HG02884 (cell line): Measurements from ENCODE around the gene PLAGL1.
"Not testable (repeated sequence)": the region's sequence is repeated elsewhere in the genome, so short reads cannot be mapped to it uniquely, and the experiment has no call there.

Source experiments
- ATAC-seq: cut with Tn5 transposase; IDR thresholded peaks from one replicate; pipeline ENCODE4 v1.9.1; 2021; ENCODE audit warnings: mild to moderate bottlenecking, moderate library complexity; ENCODE audit not compliant: unreplicated experiment

Gene PLAGL1

DNA sequence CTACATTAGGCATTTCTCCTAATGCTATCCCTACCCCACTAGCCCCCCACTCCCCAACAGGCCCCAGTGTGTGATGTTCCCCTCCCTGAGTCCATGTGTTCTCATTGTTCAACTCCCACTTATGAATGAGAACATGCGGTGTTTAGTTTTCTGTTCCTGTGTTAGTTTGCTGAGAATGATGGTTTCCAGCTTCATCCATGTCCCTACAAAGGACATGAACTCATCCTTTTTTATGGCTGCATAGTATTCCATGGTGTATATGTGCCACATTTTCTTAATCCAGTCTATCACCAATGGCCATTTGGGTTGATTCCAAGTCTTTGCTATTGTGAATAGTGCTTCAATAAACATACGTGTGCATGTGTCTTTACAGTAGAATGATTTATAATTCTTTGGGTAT lies 1.6 kb upstream of the PLAGL1 start:
- ATAC-seq: not testable (repeated sequence)

DNA sequence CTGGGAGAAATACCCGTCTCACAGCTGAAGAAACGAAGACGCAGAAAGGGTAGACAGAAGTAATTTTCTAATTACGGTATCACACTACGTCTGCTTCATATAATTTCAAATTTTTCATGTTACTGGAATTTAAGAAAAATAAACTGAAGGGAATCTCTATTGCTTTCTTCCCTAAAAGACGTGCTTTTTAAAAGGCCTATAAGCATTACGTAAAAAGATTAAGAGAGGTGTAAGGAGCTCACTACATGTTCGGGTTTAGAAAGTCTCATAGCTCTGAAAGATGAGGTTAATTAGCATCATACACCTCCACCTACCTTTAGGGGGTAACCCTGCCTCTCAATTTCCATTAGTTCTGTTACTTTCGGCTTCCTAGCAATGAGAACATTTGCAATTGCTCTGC lies 787 bp upstream of the PLAGL1 start:
- no peak for ATAC-seq

DNA sequence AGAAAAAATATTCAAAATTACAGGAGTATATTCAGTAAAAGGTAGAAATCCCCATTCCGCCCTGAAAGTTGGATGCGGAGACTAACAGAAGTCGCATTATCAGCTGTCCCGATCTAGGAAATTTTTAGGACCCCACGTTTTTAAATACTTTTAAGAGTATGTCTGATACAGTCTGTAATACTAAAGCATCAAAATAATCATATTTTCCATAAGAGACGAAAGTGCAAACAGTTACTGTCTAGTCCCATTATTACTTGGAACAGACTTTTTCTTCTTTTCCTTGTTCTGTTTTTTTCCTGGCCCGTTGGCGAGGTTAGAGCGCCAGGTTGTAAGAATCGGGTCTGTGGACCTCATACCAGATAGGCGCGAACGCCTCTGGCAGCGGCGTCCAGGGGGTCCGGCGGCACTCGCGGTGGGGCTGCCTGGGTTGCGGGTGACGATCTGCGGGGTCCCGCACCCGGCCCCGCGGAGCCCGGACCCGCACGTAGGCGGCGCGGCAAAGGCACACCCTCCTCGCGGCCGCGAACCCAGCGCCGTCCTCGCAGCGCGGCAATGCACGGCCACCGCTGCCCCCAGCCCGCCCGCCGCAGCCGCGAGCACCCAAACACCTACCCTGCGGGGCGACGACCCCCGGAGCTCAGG lies 460 bp downstream of the PLAGL1 start:
- peak; percentile 35 for ATAC-seq

DNA sequence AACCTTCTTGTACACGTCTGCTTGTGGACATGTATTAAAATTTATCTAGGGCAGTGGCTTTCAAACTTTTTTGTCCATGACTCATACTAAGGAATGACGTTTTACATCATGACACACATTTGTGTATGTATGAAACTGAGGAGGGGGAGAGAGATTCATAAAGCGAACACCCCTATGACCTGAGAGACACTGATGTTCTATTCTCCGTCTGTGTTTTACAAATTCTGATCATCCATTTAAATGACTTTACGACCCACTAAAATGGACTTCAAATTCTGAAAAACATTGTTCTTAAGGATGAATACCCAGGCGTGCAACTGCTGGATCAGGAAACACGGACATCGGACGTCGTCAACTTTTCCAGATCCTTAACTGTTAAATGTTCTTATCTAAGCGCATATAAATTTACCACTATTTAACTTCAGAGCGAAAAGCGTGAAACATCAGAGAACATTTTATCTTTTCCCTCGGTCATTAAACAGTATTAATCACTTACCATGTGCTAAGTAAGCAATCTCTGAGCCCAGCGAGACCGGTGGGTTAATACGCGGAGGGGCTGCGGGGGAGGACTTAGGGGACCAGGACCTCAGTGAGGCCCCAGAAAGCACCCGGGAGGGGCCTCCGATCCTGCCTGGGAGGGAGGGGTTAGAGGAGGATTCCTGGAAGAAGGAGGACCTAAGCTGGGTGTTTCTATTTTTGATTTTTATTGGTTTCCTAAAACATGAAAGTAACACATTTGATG lies 1.2 kb downstream of the PLAGL1 start:
- no peak for ATAC-seq

DNA sequence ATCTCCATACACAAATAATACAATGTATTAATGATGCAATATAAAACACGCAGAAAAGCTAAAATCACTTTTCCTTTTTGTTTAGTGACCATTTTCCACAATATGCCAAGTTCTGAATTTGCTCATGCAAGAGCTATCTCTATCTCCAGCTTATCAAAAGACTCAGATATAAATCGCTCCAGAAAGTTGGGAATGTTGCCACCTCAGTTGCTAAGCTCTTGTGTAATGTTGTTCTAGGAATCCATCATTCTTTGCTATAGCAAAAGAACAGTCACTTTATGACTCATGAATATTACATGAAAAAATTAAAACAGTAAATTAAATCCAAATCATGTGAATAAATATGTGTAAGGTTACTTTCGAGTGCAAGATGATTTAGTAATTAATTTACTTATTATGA lies 8.7 kb downstream of the PLAGL1 start:
- no peak for ATAC-seq

DNA sequence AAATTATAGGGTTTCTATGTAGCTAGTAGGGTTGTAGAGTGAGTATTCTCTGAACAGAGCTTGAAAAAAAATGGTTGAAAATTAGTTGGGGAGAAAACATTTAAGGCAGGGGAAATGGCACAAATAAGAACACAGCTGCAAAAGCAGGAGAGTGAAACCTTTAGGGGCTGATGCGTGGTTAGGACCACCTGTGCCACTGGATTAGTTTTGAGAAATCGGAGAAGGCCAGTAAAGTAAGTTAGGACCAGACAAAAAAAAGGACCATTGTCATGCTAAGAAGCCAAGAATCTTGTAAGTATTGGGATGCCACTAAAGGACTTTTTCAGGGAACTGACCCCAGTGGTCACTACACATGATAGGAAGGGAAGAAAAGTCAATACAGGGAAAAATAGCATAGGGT lies 9.4 kb downstream of the PLAGL1 start:
- ATAC-seq: no peak

DNA sequence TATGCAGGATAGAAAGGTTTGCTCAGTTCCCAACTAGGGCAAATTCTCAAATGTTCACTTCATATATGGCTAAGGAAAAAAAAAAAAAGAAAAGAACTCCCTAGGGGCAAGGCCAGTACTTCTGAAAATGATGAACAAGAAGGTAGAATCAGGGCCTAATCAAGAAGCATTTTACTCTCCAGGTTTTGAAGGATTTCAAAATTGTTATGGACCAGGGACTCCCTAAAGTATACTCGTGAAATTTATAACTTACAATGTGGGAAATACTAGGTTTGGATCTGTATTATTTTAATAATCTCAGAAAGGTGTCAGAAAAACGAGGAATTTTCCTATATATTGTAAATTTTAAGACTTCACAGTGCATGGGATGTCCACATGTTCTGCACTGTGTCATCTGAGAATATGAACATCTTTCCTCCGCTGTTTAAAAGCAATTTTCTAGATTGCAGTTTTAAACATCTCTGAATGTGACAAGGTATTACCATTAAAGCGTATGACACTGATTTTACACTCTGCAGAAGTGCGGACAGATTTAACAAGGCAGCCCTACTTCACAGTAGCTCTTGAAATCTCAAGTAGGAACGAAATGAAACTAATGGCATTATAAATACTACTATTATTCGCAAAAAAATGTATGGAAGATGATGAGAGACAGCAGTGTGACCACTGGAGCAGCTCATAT lies 14.0 kb downstream of the PLAGL1 start:
- ATAC-seq: no peak

DNA sequence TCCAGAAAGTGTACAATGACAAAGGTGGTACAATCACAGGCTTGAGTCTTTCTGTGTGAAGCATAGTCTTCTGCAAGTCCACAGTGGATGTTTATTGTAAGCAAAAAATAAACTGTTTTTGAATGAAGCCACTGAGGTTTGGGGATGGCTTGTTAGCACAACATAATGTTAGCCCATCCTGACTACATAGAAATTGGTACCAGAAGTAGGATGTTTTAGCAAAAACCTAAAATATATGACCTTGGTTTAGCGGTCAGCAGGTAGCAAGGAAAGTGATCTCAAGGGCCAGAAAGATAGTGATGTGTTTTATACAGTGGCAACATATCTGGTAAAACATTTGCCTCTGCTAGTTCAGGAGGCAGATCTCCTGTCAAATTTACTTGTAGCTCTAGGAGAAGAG lies 15.8 kb downstream of the PLAGL1 start:
- ATAC-seq: no peak

DNA sequence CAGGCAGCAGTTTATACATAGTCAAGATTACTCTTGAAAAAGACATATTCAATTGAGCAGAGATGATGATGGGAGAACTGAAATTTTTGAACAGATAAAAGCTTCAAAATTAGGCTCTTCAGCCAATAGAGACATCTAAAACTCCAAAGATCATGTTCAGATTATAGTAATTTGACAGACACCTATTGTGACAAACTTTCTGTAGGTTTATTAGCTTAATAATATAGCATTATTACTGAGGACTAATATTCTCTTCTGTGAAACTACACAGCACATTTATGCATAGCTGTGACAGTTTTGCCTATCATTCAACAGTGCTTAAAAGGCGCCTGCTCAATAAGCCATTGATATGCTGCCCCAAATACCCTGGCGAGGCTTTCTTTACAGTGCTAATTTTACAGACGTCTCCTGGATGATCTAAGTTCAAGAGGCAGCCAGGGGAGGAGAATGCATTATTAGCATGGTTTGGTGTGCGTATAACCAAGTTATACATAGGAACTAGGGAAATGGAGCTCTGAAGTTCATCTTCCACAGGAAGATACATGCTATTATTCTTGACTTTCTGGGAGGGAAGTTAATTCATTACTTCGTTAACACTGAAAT lies 21.5 kb downstream of the PLAGL1 start:
- ATAC-seq: no peak

DNA sequence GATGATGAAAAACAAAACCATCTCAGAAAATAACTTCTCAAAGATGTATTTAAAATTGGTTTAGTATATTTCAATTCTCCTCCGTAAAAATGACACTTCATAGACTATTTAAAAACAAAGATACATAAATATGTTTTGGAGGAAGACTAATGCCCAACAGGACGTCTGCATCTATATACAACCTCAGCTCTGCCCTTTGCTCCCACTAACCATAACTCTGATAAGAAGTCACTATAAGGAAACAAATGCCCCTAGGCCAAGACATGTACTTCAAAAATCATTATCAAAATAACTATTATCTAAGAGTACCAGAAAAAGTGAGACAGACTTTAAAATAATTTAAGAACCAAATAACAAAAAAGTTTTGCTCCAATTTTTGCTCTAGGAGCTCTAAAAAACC lies 23.4 kb downstream of the PLAGL1 start:
- ATAC-seq: no peak

DNA sequence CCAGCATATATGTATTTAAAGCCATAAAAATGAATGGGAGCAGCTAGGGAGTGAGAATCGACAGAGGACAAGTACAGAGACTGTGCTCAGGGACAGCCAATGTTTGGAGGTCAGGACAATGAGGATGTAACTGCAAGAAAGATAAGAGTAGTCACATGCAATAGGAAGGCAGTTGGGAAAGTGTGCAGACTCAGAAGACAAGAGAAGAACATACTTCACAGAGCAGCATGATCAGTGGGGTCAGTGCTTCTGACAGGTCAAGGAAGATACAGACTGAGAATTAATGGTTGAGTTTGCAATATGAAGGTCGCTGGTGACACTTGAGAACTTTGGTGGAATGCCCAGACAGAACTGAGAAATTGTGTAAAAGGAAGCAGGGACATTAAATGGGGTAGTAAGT lies 25.1 kb downstream of the PLAGL1 start:
- no peak for ATAC-seq

DNA sequence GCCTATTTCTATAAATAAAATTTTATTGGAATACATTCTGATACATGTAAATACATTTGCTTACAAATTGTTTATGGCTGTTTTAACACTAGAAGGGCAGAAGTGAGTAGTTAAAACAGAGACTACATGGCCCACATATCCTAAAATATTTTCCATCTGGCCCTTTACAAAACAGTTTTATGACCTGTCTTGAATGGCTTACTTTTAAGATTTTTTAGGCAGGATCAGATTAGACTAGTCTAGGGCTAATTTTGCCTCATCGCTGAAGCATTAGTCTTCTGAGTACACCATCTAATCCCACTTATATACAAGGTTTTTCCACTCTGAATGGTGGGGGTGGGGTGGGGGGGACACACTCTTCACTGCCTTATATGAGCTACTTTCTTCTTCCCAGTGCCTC lies 27.1 kb downstream of the PLAGL1 start:
- ATAC-seq: no peak

DNA sequence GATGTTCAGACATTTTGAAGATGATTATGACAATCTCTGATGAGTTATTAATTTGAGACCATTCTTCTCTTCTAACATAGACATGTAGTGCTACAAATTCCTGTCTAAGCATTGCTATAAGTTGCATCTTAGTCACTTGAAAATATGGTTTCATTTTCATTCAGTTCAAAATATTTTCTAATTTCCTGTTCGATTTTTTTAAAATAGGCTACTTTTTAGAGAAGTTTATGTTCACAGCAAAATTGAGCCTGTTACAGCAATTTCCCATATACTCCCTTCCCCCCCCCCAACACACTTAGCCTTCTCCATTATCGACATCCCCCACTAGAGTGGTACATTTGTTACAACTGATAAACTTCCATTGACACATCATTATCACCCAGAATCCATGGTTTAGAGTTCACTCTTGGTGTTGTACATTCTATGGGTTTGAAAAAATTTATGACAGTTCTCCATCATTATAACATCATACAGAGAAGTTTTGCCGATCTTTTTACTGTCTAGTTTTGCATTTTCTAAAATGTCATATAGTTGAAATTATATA lies 31.2 kb downstream of the PLAGL1 start:
- no peak for ATAC-seq

DNA sequence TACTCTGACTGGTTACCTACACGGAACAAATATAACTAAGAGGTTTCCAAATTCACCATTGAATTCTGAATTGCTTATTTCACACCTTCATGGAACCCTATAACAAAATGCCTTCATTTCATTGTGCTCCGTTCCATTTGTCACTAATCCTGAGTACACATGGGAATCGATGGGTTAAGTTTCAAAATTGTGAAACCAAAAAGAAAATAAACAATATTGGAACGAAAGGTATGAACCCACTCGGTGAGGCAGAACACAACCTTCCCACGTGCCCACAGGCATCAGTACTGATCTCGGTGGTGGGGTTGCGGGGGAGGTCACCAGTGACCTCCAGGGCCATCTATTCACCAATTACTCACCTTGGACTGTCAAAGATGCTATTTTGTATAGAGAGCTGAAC lies 34.0 kb downstream of the PLAGL1 start:
- ATAC-seq: no peak

DNA sequence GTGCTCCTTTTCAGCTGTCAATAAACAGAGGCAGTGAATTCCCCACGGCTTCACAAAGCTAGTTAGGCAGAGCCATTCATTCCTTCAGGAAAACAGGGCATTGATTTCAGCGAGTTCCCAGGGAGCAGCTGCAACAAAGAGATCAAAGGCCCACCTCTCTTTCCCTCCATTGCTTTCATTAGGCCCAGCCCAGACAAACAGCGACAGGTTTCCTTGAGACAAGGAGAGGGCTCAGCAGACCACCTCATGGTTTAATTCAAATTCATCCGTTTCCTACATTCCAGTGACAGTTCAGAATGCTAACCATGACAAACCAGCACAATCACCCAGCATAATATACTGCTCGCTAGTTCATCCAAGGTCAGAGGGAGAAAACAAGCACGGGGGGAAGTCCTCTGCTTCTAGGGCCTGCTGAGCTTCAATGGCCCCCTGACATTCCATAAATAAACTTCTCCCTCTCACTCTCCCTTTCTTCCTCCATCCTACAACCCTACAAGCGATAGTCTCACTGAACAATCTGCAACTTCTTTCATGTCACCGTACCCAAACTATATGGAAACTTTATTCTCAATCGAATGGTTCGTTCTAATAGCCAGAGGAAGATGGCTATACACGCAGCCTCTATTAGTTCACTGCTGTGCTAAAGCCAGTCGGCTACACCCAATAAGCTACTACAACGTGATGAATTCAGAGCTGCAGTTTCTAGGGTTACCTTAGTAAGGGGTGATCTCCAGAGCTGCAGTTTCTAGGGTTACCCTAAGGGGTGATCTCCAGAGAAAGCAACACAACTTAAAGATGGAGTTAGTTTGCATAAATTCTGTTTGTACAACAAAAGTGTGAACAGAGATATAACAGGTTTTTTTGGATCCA lies 34.7 kb downstream of the PLAGL1 start:
- ATAC-seq: no peak

DNA sequence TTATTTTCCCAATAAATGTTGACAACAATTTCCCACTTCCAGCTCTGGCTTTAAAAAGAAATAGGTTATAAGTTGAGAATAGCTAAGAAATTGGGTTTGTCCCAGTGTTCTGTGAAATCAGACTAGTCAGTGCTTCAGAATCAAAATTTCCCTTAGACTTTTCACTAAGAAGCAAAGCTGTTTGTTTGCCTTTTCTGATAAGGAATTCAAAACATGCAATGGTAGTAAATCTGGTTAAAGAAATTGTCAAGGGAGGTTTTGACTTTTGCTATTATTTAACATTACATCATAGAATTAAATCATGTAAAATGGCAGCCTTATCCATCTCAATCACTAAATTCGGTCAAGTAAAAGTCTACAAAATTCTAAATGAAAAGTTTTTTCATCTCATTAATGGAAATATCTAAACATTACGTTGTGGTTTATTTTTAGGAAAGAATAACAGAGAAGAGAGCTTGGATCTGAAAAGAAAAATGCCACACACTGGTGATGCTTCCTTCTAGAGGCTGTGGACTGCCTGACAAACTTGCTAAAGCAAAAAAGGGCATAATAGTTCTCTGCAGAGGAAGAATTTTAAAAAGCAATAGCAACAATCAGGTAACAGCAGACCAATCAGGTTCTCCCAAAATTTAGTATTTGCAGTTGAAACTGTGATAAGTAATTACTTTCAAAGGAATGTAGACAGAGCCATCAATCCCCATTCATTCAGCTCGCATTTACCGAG lies 36.4 kb downstream of the PLAGL1 start:
- no peak for ATAC-seq

DNA sequence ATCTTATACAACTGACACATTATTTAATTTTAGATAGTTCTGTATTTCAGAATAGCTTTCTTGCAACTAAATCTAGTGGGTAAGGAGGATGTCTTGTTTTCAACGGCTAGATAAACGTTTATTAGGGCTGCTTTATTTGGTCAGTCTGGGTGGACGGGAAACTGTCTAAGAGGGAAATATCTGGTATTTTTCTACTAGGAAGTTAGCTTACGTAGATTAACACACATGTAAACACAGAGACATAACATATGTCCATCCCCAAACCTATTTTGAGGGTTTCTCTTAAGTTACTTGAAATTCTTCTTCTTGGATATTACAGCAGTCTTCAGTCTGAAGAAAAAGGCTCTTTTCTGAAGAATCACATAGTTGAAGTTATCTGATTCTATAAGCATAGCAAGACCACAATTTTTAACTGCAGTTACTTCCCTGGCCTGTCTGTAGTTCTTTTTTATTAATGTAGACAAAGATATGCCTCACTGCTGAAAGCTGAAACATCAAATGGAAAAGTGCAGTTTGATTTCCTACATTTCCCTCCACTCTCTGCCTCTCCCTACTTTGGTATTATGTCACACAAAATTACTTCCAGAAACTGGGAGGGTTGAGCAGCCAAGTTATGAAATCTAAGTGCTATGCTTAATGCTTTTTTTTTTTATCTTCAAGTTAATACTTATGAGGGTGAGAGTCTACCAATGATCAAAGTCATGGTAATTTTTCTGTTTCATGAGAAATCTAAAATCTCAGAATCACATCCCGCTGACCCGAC lies 37.4 kb downstream of the PLAGL1 start:
- ATAC-seq: no peak

DNA sequence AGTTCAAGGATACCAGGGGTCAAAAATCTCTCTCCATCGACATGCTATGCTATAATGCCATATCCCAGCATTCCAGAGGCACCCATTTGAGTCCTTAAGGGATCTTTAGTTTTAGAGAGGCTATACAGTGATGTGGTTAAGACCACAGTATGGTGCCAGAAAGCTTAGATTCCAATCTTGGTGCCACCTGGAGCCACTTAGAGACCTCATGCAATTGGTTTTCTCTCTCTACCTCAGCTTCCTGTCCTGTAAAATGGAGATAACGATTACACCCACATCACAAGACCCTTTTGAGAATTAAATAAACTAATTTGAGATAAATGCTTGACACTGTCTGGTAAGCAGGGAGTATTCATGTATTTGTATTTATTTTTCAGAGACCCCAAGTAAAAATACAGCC lies 39.0 kb downstream of the PLAGL1 start:
- no peak for ATAC-seq

DNA sequence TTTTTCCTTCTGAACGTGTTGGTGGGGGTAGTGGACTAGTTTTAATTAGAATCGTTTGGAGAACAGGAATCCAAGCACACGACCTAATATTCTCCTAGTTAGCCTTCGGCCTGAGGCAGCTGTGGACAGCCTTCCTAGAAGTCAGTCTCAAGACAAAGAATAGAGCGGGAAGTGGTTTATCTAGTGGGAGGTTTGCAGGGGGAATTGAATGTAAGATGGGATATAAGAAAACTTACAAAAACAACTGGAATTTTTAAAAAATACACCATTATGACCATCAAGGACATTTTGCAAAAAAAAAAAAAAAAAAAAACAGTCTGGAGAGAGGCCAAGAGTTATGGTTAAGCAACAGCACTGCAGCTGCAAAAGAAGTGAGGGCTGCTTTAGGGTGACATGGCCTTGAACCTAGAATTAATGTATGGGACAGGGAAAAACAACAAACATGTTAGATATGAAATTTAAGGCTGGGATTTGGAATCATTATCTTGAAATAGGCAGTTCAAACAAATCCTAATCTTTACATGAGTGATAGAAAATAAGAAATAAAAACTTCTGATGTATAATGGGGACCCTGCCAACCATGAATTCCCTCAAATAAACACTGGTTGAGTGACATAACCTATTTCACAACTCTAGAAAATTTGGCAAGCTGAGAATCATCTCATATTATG lies 40.2 kb downstream of the PLAGL1 start:
- no peak for ATAC-seq
